ENCODE data around the gene ZNF511.

ZNF511 gene

GRCh38 chr10:133355991-133356390 lies 47.3 kb downstream of the ZNF511 start:
- DNase-seq = no peak

GRCh38 chr10:133356549-133357284 lies 48.0 kb downstream of the ZNF511 start:
- no peak for DNase-seq

- DNase-seq = peak; percentile 83
Observed at GRCh38 chr10:133357285-133358161, 48.8 kb downstream of the ZNF511 start, which contains the start of gene FUOM. Gene FUOM, minus strand, starts transcription at chr10:133358019. Its CDS starts 12 bp downstream, at chr10:133358007.

- no peak for DNase-seq
Observed at GRCh38 chr10:133358162-133358924, 49.6 kb downstream of the ZNF511 start.

GRCh38 chr10:133358925-133359310 lies 50.2 kb downstream of the ZNF511 start:
- no peak for DNase-seq

- DNase-seq = peak; percentile 43
Observed at GRCh38 chr10:133359554-133359971, 50.8 kb downstream of the ZNF511 start.

GRCh38 chr10:133359972-133360610 lies 51.4 kb downstream of the ZNF511 start:
- peak; percentile 45 for DNase-seq

GRCh38 chr10:133361227-133361626 lies 52.5 kb downstream of the ZNF511 start:
- no peak for DNase-seq

- DNase-seq = no peak
Observed at GRCh38 chr10:133361773-133362441, 53.2 kb downstream of the ZNF511 start.
